ENCODE results near the gene CDH8.
A peak's percentile ranks its signal among the peaks of the same experiment; 100 is the strongest.

Gene CDH8

DNA sequence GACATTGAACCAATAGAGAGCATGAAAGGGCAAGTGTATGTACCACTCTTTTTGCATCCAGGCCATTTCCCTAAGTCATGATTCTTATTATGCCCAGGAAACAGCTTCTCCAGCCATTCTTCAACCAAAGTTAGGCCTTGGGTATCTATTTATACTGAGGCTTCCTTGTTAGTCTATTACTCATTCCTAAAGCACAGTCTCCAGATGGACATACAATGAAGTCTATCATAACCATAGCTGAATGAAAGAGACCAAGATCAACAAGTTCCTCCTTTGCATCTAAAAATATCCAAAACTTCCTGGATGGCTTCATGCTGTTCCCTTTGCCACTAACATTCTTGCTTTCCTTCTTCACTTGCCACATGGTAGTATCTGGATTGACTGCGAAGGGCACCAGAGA is 265.9 kb downstream of the CDH8 start:
- no peak for DNase-seq (ENCODE audit: low read depth)
- H3K4me3 ChIP-seq (ENCODE audit: low read depth, low read length), result no peak overlapping the region
- TF ChIP-seq, protein P1, sequence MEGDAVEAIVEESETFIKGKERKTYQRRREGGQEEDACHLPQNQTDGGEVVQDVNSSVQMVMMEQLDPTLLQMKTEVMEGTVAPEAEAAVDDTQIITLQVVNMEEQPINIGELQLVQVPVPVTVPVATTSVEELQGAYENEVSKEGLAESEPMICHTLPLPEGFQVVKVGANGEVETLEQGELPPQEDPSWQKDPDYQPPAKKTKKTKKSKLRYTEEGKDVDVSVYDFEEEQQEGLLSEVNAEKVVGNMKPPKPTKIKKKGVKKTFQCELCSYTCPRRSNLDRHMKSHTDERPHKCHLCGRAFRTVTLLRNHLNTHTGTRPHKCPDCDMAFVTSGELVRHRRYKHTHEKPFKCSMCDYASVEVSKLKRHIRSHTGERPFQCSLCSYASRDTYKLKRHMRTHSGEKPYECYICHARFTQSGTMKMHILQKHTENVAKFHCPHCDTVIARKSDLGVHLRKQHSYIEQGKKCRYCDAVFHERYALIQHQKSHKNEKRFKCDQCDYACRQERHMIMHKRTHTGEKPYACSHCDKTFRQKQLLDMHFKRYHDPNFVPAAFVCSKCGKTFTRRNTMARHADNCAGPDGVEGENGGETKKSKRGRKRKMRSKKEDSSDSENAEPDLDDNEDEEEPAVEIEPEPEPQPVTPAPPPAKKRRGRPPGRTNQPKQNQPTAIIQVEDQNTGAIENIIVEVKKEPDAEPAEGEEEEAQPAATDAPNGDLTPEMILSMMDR (conservative IDR thresholded peaks at IDR 0.05; ENCODE audit: low read depth, low read length), result no peak

DNA sequence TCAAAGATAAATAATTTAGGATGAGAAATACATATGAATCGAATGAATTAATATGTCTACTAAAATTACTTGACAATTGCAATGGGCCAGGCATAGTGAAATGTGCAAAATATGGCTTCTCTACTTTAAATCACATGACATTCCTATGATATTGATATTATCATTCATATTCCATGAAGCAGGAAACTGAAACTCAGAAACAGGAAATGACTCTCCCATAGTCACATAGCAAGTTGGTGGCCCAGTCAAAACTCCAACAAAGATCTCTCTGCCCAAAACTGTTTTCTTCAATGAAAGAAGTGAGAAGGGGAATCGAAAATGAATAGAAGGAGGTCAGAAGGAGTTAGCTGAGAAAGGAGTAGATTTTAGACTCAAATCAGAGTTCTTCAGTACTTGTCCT is 272.2 kb downstream of the CDH8 start:
- DNase-seq (ENCODE audit: low read depth), result no peak
- TF ChIP-seq, protein P1 (conservative IDR thresholded peaks at IDR 0.05; ENCODE audit: low read depth, low read length), result no peak
- H3K4me3 ChIP-seq (ENCODE audit: low read depth, low read length), result no peak overlapping the region

DNA sequence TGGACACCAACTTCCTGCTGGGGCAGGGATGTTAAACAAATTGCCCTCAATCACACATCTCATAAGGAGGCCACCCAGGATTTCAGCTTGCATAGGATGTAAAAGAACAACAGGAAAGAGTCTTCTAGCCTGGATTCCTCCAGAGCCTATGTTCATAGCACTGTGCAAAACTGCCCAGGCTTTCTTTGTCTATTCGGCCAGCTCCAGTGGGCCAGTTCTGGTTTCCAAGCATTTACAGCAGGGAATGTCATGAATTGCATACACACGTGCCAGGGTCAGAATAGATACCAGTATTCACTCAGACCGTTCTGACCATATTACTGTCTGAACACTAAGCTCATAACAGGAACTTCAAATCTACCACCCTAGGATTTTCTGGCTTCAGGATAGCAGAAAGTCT is 273.2 kb downstream of the CDH8 start:
- TF ChIP-seq, protein P1 (conservative IDR thresholded peaks at IDR 0.05; ENCODE audit: low read depth, low read length), result no peak
- no peak overlapping the region for H3K4me3 ChIP-seq (ENCODE audit: low read depth, low read length)
- no peak for DNase-seq (ENCODE audit: low read depth)

DNA sequence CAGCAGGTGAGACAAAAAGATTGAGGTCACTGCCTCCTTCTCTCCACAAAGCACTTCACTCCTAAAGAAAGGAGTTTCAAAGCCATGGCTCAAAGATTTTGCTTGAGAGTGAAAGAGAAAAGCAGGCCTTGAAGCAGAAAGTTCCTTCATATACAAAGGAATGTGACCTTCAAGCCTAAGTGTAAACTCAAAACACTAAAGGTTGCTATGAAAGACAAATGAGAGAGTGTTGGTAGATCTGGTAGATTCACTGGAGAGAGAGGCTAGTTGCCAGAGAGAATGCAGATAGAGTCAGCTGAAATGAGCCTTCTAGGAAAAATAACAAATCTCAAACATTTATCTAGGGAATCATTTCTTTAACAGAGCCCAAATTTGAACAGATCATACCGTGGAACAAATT is 305.2 kb downstream of the CDH8 start:
- no peak for DNase-seq (ENCODE audit: low read depth)
- no peak overlapping the region for H3K4me3 ChIP-seq (ENCODE audit: low read depth, low read length)
- TF ChIP-seq, protein P1 (conservative IDR thresholded peaks at IDR 0.05; ENCODE audit: low read depth, low read length), result no peak

DNA sequence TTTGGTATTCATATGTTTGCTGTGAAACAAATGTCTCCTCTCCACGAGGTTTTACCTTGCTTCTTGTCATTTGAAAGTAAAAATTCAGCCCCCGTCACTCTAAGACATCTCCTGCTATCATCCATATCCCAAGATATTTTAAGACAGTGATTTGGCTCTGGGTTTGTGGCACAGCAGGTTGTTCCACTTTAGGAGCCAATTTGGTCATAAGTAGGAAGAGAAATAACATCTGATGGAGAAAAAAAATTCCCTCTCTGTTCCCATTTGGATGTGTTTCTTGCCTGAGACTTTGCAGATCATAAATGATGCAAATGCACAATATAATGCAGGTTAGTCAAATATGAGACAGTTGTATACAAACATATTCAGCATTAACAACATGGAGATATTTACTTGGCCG is 309.5 kb downstream of the CDH8 start:
- TF ChIP-seq, protein P1 (conservative IDR thresholded peaks at IDR 0.05; ENCODE audit: low read depth, low read length), result no peak
- no peak overlapping the region for H3K4me3 ChIP-seq (ENCODE audit: low read depth, low read length)
- no peak for DNase-seq (ENCODE audit: low read depth)

DNA sequence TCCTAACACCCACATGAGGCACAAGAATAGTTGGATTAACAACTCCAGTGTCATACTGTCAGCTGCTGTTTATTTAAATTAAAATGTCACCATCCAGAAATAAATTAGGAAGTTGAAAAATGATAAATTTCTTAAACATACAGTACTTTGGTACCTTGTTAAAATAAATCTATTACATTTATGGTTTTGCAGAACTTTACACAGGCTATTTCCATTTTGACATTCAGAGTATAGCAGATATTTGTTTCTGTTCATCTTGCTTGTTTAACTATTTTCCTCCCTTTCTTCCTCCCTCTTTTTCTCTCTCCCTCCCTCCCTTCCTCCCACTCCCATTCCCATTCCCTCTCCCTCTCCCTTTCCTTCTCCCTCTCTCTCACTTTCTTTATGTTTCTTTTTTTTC is 310.1 kb downstream of the CDH8 start:
- no peak for DNase-seq (ENCODE audit: low read depth)
- H3K4me3 ChIP-seq (ENCODE audit: low read depth, low read length), result no peak overlapping the region
- TF ChIP-seq, protein P1 (conservative IDR thresholded peaks at IDR 0.05; ENCODE audit: low read depth, low read length), result no peak

DNA sequence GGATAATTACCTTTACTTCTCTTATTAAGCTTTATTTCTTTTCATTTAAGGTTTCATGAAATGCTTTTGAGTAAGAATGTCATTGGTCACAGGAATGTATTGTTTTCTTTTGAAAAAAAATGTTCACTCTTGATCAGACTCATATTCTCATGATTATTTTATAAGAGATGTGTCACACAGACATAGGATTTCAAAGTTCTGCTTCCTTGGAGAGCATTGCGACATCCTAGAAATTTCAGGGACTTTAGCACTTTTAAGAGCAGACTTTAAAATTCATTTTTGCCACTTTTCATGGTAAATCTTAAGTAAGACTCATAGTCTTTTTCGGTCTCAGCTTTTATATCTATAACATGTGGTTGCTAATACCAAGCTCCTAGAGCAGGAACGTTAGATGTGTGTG is 314.7 kb downstream of the CDH8 start:
- TF ChIP-seq, protein P1 (conservative IDR thresholded peaks at IDR 0.05; ENCODE audit: low read depth, low read length), result no peak
- H3K4me3 ChIP-seq (ENCODE audit: low read depth, low read length), result no peak overlapping the region
- DNase-seq (ENCODE audit: low read depth), result peak; percentile 19
